ENCODE results near the gene EEA1. TPM values are rescaled to one million over a fixed set of nuclear protein-coding genes. Genes with fewer than 3 reads are reported as not detected.
A peak's percentile ranks its signal among the peaks of the same experiment; 100 is the strongest.

Gene EEA1
- total and polyA plus RNA-seq, 10 of the 15 experiments (the other 5 are each of a cell fraction or from before 2014, with no cell fraction given), result 5.5 to 40.3 (median 13.5) TPM

- no peaks in the 10 kb centered on the region for H4K20me1 ChIP-seq (ENCODE audit: control insufficient read depth, insufficient read depth)
- CTCF ChIA-PET, result interaction anchor here (0.6 to 6.0 kb wide), 44 partner anchors 8 to 1403 kb away, joined by 3 to 37 read pairs (median 4); partner anchors contain the start of genes EEA1 and PLEKHG7
- H3K27ac ChIP-seq (ENCODE audit: control insufficient read depth, insufficient read depth), result no peak overlapping the region
- H2AFZ ChIP-seq (ENCODE audit: control insufficient read depth, low read depth, low read length), result no peak overlapping the region
- no peaks in the 10 kb centered on the region for H3K79me2 ChIP-seq (ENCODE audit: control insufficient read depth, insufficient read depth, low read length)
- H3K4me1 ChIP-seq (ENCODE audit: control insufficient read depth, insufficient read depth, low read length), result peaks cover 2% of the 10 kb centered on the region; the same call in 1 of the 2 replicates
- ATAC-seq (peak; percentile 99), DNase-seq (ENCODE audit: low read depth, low spot score) (peak; percentile 70), FAIRE-seq (peak; percentile 98)
- peaks cover 2 to 5% of the 10 kb centered on the region in 2 experiments; a peak in 2 of 4 replicates for H3K36me3 ChIP-seq (ENCODE audit: control insufficient read depth in 2 of 2, insufficient read depth in 2 of 2, low read length in 1 of 2)
- SMC1A ChIA-PET (ENCODE audit: uncharacterized antibody, unreplicated experiment), result interaction anchor here (0.6 to 4.2 kb wide), 39 partner anchors 8 to 1404 kb away, joined by 3 to 30 read pairs (median 4); no protein-coding TSS in a partner anchor
- POLR2A ChIA-PET, result no interaction called here
- H3K4me2 ChIP-seq (ENCODE audit: control insufficient read depth, insufficient read depth), result no peak overlapping the region
- in situ Hi-C loops (cut with MboI) (loop anchor here (5.0 to 10.0 kb wide), 2 partner anchors 622 to 1310 kb away; no protein-coding TSS in a partner anchor), intact Hi-C loops (cut with micrococcal nuclease; ENCODE audit: unreplicated experiment) (loop anchor here (1.0 to 5.0 kb wide), 5 partner anchors 142 to 1317 kb away; partner anchors contain the start of gene EEA1)
- no peak overlapping the region for H3K9ac ChIP-seq (ENCODE audit: control insufficient read depth, insufficient read depth, low read length)
- H3K9me3 ChIP-seq (replicated peaks; ENCODE audit: control insufficient read depth, insufficient read depth, low read length), result no peaks in the 10 kb centered on the region
- 0% methylated on average over 1 of the region's 1 CpG for WGBS (ENCODE audit: insufficient coverage, insufficient replicate concordance, low lambda C conversion rate, missing lambda C conversion rate)
- no TSS peak for BruUV-seq (replicated peaks)
- no peaks in the 10 kb centered on the region for H3K27me3 ChIP-seq (replicated peaks in 1 of 2; ENCODE audit: control insufficient read depth in 2 of 2, insufficient read depth in 2 of 2, low read length in 1 of 2)
- H3K4me3 ChIP-seq, result no peak overlapping the region
- RAD21 ChIA-PET (ENCODE audit: unreplicated experiment), result interaction anchor here (0.6 to 4.2 kb wide), 30 partner anchors 9 to 1317 kb away, joined by 3 to 26 read pairs (median 3); no protein-coding TSS in a partner anchor
- TF ChIP-seq SMC3 (IDR thresholded peaks at IDR 0.05; ENCODE audit: borderline replicate concordance, low read length), result peak; percentile 69; the same call in 1 of the 2 replicates
- no peak for TF ChIP-seq SMAD1 (IDR thresholded peaks at IDR 0.05; ENCODE audit: low read depth, partially characterized antibody)
- no peak for TF ChIP-seq BCLAF1 (IDR thresholded peaks at IDR 0.05)
- TF ChIP-seq ZBTB40 (IDR thresholded peaks at IDR 0.05; ENCODE audit: borderline replicate concordance), result no peak
- no peak for TF ChIP-seq SMAD5 (IDR thresholded peaks at IDR 0.05; ENCODE audit: low read depth)
- TF ChIP-seq TCF3 (IDR thresholded peaks at IDR 0.05; ENCODE audit: borderline replicate concordance, insufficient read depth, low read depth, low read length), result no peak
- TF ChIP-seq TARDBP (IDR thresholded peaks at IDR 0.05; ENCODE audit: borderline replicate concordance), result no peak
- TF ChIP-seq SKIL (IDR thresholded peaks at IDR 0.05; ENCODE audit: low read depth, poor library complexity, severe bottlenecking), result peak; percentile 32
- no peak for TF ChIP-seq ATF3 (IDR thresholded peaks at IDR 0.05; ENCODE audit: borderline replicate concordance, extremely low read depth, low read depth, low read length)
- no peak for TF ChIP-seq ZNF24 (IDR thresholded peaks at IDR 0.05)
- TF ChIP-seq RAD51 (IDR thresholded peaks at IDR 0.05), result no peak
Observed at GRCh38 chr12:92784797-92785562, 144.1 kb downstream of the EEA1 start.
